NCI-H1436 treated with DMSO at 0.1 percent for 48 hours (cell line): Measurements from ENCODE around the gene ARHGDIA.

Experiments used
- DNase-seq: peaks from one replicate; lab custom pipeline; 2025; lab: John Stamatoyannopoulos, UW

ARHGDIA gene

DNA sequence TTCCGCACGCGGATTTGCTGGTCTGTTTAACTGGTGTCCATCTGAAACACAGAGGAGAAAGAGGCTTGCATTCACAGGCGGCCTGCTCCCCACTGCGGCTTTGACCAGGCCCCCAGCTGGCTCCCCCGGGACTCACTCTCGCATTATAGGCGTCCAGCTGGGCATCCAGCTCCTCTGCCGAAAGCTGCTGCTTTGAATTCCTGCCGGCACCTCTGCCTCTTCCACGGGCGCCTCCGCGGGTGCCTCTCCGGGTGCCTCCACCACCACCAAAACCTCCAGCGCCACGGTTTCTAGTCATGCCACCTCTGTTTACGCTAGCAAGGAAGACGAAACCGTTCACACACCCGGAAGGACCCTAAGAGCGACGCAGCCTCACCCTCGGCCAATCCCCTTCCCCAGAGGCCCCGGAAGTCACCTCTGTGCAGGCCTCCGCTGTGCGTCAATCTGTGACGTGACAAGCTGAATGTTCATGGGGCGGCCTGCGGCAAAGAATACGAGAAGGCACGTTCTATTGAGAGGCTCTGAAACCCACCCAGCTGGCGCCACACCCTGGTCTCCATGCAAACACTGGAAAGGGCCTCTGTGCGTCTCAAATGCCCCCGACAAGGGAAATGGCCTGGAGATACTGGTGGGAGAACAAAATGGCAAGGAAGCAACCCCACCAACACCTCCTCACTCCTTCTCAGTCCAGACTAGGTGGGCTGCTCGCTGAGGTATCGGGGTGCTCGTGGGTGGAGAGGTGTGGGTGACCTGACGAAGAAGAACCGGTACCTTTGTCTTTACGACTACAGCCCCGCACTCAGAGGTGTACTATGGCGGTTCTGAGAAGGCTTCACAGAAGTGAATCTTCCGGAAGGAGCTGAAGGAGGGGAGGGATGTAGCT, 17.2 kb upstream of the ARHGDIA start:
- DNase-seq, result no peak

- DNase-seq, result no peak
Observed at GRCh38 chr17:81885869-81886548, 14.9 kb upstream of the ARHGDIA start.

GRCh38 chr17:81885454-81885853, 14.3 kb upstream of the ARHGDIA start:
- no peak for DNase-seq

GRCh38 chr17:81884968-81885367, 13.8 kb upstream of the ARHGDIA start:
- no peak for DNase-seq

DNA sequence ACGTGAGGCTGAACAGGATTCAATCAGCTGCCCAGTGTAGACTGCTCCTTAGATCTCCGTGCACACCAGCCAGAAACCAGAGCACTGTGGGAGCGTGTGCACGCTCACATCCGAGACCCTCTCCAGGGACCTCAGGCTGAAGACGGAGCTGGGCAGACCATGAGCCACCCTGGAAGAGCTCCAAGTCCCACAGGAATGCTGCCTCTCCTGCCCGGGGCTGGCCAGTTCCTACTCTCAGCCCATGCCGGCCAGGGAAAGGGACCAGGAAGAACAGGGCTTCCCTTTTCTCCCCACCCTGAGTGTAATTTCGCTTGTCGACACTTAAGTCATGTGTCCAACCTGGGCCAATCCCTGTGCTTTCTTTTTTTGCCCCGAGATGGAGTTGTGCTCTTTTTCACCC, 13.4 kb upstream of the ARHGDIA start:
- no peak for DNase-seq

DNA sequence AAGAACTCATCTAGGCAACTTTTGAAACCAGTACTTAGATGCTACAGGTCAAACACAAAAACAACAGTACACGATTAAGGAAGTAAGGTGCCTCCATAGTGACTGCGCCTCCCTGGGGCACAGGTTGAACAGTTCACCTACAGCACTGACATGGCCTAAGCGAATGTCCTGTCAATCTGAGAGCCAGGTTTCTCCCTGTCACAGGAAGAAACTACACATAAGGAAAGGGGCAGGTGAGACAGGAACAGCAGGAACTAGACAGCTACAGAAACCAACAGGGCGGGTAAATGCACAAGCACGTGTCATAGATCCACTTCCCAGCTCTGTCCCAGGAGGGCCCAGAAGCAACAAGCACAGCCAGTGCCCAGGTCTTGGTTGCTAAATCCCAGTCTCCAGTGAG, 8.0 kb upstream of the ARHGDIA start:
- no peak for DNase-seq

GRCh38 chr17:81878294-81878693, 7.2 kb upstream of the ARHGDIA start:
- no peak for DNase-seq

GRCh38 chr17:81877569-81877968, 6.4 kb upstream of the ARHGDIA start:
- no peak for DNase-seq

DNA sequence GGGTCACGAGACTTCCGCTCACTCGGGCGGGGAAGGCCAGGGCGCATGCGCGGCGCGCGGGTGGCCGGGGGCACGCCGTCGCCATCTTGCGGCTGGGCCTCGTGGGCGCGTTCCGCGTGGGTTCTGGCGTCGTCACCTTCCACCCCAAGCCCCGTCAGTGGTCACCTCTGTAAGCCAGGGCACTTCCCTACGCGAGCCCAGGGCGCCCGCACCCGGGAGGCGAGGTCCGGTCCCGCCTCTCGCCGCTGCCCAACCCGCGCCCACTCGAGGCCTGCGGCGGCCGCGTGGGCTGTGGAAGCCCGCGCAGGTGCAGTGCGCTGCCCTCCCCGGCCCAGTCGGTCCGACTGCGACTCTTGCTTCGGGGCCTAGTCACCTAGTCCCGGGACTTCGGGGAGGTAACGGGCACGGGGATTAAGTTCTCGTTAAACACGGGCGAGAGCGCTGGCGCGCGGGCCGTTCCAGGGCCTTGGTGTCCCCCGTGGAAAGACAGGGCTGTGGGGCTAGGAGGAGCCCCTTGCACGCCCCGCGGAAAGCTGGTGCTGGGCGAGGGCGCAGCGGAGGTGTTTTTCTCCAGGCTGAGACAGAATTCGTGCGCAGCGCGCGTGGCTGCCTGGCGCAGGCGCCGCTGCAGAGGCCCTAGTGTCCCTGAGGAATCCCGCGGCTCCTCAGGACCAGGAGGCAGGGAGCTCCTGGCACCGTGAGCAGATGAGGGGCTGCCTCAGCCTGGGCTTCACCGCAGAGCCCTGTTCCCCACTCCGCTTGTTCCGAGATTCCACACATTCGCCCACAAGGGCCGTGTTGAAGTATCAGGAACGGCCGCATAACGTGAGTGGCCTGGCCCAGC, 472 bp upstream of the ARHGDIA start:
- DNase-seq, result peak; percentile 49

GRCh38 chr17:81870131-81870980, 781 bp downstream of the ARHGDIA start:
- no peak for DNase-seq

- no peak for DNase-seq
Observed at GRCh38 chr17:81869221-81870130, 1.7 kb downstream of the ARHGDIA start.

- no peak for DNase-seq
Observed at GRCh38 chr17:81868674-81869220, 2.4 kb downstream of the ARHGDIA start.

DNA sequence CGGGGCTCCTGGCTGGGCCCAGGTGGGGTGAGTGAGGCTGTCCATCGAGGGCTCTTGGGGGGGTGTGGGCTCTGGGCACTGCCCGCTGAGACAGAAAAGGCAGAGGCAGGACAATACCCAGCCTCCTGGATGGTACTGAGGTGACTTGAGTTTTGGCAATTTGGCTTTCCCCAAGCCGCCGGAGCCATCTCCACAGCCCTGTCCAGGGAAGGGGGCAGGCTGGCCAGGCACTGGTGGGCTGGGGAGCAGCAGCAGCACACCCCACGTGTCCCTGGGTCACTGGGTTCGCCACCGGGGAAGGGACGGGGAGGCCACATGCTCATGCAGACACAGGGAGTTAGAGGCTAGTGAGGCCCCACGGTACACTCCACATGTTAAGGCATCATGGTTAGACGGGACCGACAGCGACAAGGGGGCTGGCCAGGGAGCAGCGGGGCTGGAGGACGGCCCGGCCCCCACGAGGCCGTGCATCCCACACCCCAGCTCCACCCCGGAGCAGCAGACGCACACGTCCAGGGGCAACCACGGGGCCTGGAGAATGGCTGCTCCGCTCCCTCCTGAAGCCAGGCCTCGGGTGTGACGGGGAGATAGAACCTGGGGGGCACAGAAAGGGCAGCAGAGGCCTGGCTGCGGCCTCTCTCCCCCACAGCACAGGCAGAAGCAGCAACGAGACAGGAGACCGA, 3.0 kb downstream of the ARHGDIA start:
- no peak for DNase-seq

GRCh38 chr17:81867170-81867990, 3.8 kb downstream of the ARHGDIA start:
- DNase-seq, result no peak

- DNase-seq, result no peak
Observed at GRCh38 chr17:81866440-81867169, 4.5 kb downstream of the ARHGDIA start.

GRCh38 chr17:81865733-81866439, 5.3 kb downstream of the ARHGDIA start:
- no peak for DNase-seq

- DNase-seq, result no peak
Observed at GRCh38 chr17:81865358-81865732, 5.8 kb downstream of the ARHGDIA start.
